HL-60 (cell line): ENCODE measurements around the gene DPEP2NB.

ENCODE experiments used
- CTCF ChIP-seq: IDR thresholded peaks from one replicate; pipeline ENCODE4 v1.5.1; 2011; ENCODE audit warnings: low read length, control low read depth, inconsistent platforms; ENCODE audit not compliant: insufficient read depth
- POLR2AphosphoS5 ChIP-seq: IDR thresholded peaks from 2 replicates; pipeline ENCODE4 v1.6.1; 2012; ENCODE audit warnings: low read depth
- REST ChIP-seq: IDR thresholded peaks from 2 replicates; pipeline ENCODE4 v1.6.1; 2012; ENCODE audit warnings: low read depth; ENCODE audit not compliant: insufficient replicate concordance

GRCh38 chr16:67977469-67978227, 38.1 kb downstream of the DPEP2NB start:
- TF ChIP-seq CTCF: no peak
- TF ChIP-seq REST: no peak
- no peak for TF ChIP-seq POLR2AphosphoS5
